ENCODE measurements around the gene CCNJ.

Gene CCNJ

GRCh38 chr10:96056787-96057186, 13.4 kb downstream of the CCNJ start (continued):
- TF ChIP-seq ZNF707 (tag by site-specific recombination; IDR thresholded peaks at IDR 0.05) (no peak), ZNF2 (tag by site-specific recombination; IDR thresholded peaks at IDR 0.05) (no peak), ZNF112 (tag by site-specific recombination; IDR thresholded peaks at IDR 0.05) (no peak), ZBTB1 (tag by site-specific recombination; IDR thresholded peaks at IDR 0.05) (no peak), ZNF37A (tag by site-specific recombination; IDR thresholded peaks at IDR 0.05) (no peak), ZBTB21 (tag by site-specific recombination; IDR thresholded peaks at IDR 0.05) (no peak), KLF17 (tag by site-specific recombination; IDR thresholded peaks at IDR 0.05) (no peak)
- TF ChIP-seq, protein P1, sequence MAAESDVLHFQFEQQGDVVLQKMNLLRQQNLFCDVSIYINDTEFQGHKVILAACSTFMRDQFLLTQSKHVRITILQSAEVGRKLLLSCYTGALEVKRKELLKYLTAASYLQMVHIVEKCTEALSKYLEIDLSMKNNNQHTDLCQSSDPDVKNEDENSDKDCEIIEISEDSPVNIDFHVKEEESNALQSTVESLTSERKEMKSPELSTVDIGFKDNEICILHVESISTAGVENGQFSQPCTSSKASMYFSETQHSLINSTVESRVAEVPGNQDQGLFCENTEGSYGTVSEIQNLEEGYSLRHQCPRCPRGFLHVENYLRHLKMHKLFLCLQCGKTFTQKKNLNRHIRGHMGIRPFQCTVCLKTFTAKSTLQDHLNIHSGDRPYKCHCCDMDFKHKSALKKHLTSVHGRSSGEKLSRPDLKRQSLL (tag by site-specific recombination; IDR thresholded peaks at IDR 0.05), result no peak

- no peak overlapping the region for H3K4me3 ChIP-seq (ENCODE audit: low read depth, low read length)
- TF ChIP-seq KLF16 (tag by site-specific recombination; IDR thresholded peaks at IDR 0.05) (no peak), ZNF76 (tag by site-specific recombination; IDR thresholded peaks at IDR 0.05; ENCODE audit: borderline replicate concordance, low read depth) (no peak), ELK4 (IDR thresholded peaks at IDR 0.05; ENCODE audit: borderline replicate concordance, low read depth, low read length) (no peak), ZBTB17 (tag by site-specific recombination; IDR thresholded peaks at IDR 0.05) (no peak), ZNF501 (tag by site-specific recombination; IDR thresholded peaks at IDR 0.05) (no peak), ZNF394 (tag by site-specific recombination; IDR thresholded peaks at IDR 0.05; ENCODE audit: borderline replicate concordance) (no peak), YY2 (tag by site-specific recombination; IDR thresholded peaks at IDR 0.05) (no peak), YY1 (tag by site-specific recombination; IDR thresholded peaks at IDR 0.05) (no peak), ZNF670 (tag by site-specific recombination; IDR thresholded peaks at IDR 0.05; ENCODE audit: low read depth) (no peak), ZFHX2 (tag by site-specific recombination; conservative IDR thresholded peaks at IDR 0.05) (no peak), HOXC10 (CRISPR knock-in tag; IDR thresholded peaks at IDR 0.05) (no peak), TCF7L2 (IDR thresholded peaks at IDR 0.05; ENCODE audit: borderline replicate concordance, low read depth, low read length) (no peak)
- TF ChIP-seq, protein P1 (tag by site-specific recombination; IDR thresholded peaks at IDR 0.05), result no peak
- TF ChIP-seq, protein P2, sequence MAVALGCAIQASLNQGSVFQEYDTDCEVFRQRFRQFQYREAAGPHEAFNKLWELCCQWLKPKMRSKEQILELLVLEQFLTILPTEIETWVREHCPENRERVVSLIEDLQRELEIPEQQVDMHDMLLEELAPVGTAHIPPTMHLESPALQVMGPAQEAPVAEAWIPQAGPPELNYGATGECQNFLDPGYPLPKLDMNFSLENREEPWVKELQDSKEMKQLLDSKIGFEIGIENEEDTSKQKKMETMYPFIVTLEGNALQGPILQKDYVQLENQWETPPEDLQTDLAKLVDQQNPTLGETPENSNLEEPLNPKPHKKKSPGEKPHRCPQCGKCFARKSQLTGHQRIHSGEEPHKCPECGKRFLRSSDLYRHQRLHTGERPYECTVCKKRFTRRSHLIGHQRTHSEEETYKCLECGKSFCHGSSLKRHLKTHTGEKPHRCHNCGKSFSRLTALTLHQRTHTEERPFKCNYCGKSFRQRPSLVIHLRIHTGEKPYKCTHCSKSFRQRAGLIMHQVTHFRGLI (tag by site-specific recombination; IDR thresholded peaks at IDR 0.05), result no peak
- ChIA-PET POLR2A (no interaction called here), CTCF (interaction anchor here (0.6 kb wide), 1 partner anchor 220 kb away, joined by 3 read pairs; no protein-coding TSS in a partner anchor)
- H3K9me3 ChIP-seq (ENCODE audit: control insufficient read depth, insufficient read depth, low read depth, low read length), result no peaks in the 10 kb centered on the region
- H3K36me3 ChIP-seq (ENCODE audit: control insufficient read depth in 2 of 2, insufficient read depth in 1 of 2, low read length in 2 of 2), result peaks cover 20 to 55% of the 10 kb centered on the region in 2 experiments; a peak in 2 of 3 replicates
- H3K27ac ChIP-seq (ENCODE audit: extremely low read depth, low read depth, low read length), result no peak overlapping the region
- no peaks in the 10 kb centered on the region for H3K4me1 ChIP-seq (ENCODE audit: control insufficient read depth, insufficient read depth, low read length)
These were observed 17.8 kb downstream of the CCNJ start for GRCh38 chr10:96061232-96061631.
